Hematopoietic multipotent progenitor cell treated with erythropoietin and hydrocortisone succinate and interleukin-3 and kit ligand, for 4 days (in vitro differentiated cells): ENCODE measurements around the gene ADPRM.
A peak's percentile ranks its signal among the peaks of the same experiment; 100 is the strongest.

Experiments
- DNase-seq: peaks from one replicate; pipeline ENCODE4 v3.0.0-alpha.2; 2015

ADPRM gene

GRCh38 chr17:10742431-10742830, 45.0 kb downstream of the ADPRM start:
- DNase-seq, result no peak

- no peak for DNase-seq
Observed at GRCh38 chr17:10743316-10744009, 46.1 kb downstream of the ADPRM start.

GRCh38 chr17:10744501-10745000, 47.2 kb downstream of the ADPRM start:
- DNase-seq, result peak; percentile 53

- no peak for DNase-seq
Observed at GRCh38 chr17:10745231-10745630, 47.8 kb downstream of the ADPRM start.

- DNase-seq, result no peak
Observed at GRCh38 chr17:10748531-10749181, 51.3 kb downstream of the ADPRM start.

- no peak for DNase-seq
Observed at GRCh38 chr17:10750210-10750609, 52.8 kb downstream of the ADPRM start.

- DNase-seq, result no peak
Observed at GRCh38 chr17:10751563-10751962, 54.2 kb downstream of the ADPRM start.

- no peak for DNase-seq
Observed at GRCh38 chr17:10752696-10753095, 55.3 kb downstream of the ADPRM start.

GRCh38 chr17:10754109-10754508, 56.7 kb downstream of the ADPRM start:
- DNase-seq, result peak; percentile 68

- DNase-seq, result no peak
Observed at GRCh38 chr17:10754861-10755591, 57.6 kb downstream of the ADPRM start.

- no peak for DNase-seq
Observed at GRCh38 chr17:10755592-10756127, 58.3 kb downstream of the ADPRM start.

GRCh38 chr17:10756185-10756584, 58.8 kb downstream of the ADPRM start:
- DNase-seq, result no peak

- peak; percentile 58 for DNase-seq
Observed at GRCh38 chr17:10756619-10757018, 59.2 kb downstream of the ADPRM start.

- no peak for DNase-seq
Observed at GRCh38 chr17:10757067-10757466, 59.7 kb downstream of the ADPRM start.

GRCh38 chr17:10757647-10758046, 60.3 kb downstream of the ADPRM start:
- DNase-seq, result no peak

GRCh38 chr17:10758062-10758461, 60.7 kb downstream of the ADPRM start:
- DNase-seq, result no peak
